Activated CD8-positive, alpha-beta T cell treated with anti-CD3 and anti-CD28 coated beads, Interleukin-2, amount 10 ng/mL, durations not matched to agents 7 days and 5 days (primary cell): ENCODE data around the gene EMILIN2. TPM values are rescaled to one million over a fixed set of nuclear protein-coding genes. Genes with fewer than 3 reads are reported as not detected.
"Not testable (repeated sequence)": the region's sequence is repeated elsewhere in the genome, so short reads cannot be mapped to it uniquely, and the experiment has no call there.

ENCODE experiments used
- ATAC-seq: fragments of 150-1000 bp; cut with Tn5 transposase; one replicate; pipeline ENCODE4 v1.10.0; 2021; ENCODE audit warnings: moderate library complexity
- CTCF ChIA-PET: fragments of 350-600 bp; sonication (Branson Sonifier 250); formaldehyde crosslinking; loops from one replicate; lab custom pipeline; 2021; ENCODE audit warnings: antibody characterized with exemption; lab: Charles Lee
- POLR2A ChIA-PET: fragments of 350-600 bp; sonication (Branson Sonifier 250); formaldehyde crosslinking; loops from one replicate; lab custom pipeline; 2021; ENCODE audit warnings: antibody characterized with exemption; lab: Charles Lee
- DNase-seq: peaks from one replicate; pipeline ENCODE4 v3.0.0-alpha.2; 2020
- H3K27ac Mint-ChIP-seq: one replicate; pipeline ENCODE4 v1.8.0; 2021; ENCODE audit warnings: mild to moderate bottlenecking, mixed read lengths
- H3K27me3 Mint-ChIP-seq: one replicate; pipeline ENCODE4 v1.8.0; 2021; ENCODE audit warnings: low read depth, mixed read lengths
- H3K36me3 Mint-ChIP-seq: one replicate; pipeline ENCODE4 v1.8.0; 2021; ENCODE audit warnings: low read depth, mixed read lengths
- H3K4me1 Mint-ChIP-seq: one replicate; pipeline ENCODE4 v1.8.0; 2021; ENCODE audit warnings: low read depth, mixed read lengths
- H3K4me3 Mint-ChIP-seq: one replicate; pipeline ENCODE4 v1.8.0; 2021; ENCODE audit warnings: mild to moderate bottlenecking, mixed read lengths
- H3K9me3 Mint-ChIP-seq: one replicate; pipeline ENCODE4 v1.8.0; 2022; ENCODE audit warnings: mixed read lengths; ENCODE audit not compliant: insufficient read depth
- total RNA-seq, 2 experiments: library from RNA; stranded (reverse); gene quantifications; one replicate each; pipeline ENCODE4 v1.2.3, GENCODE V29; 2021

EMILIN2 gene
- total RNA-seq, 2 experiments from 2014 or later = 32.7 to 34.6 TPM

DNA sequence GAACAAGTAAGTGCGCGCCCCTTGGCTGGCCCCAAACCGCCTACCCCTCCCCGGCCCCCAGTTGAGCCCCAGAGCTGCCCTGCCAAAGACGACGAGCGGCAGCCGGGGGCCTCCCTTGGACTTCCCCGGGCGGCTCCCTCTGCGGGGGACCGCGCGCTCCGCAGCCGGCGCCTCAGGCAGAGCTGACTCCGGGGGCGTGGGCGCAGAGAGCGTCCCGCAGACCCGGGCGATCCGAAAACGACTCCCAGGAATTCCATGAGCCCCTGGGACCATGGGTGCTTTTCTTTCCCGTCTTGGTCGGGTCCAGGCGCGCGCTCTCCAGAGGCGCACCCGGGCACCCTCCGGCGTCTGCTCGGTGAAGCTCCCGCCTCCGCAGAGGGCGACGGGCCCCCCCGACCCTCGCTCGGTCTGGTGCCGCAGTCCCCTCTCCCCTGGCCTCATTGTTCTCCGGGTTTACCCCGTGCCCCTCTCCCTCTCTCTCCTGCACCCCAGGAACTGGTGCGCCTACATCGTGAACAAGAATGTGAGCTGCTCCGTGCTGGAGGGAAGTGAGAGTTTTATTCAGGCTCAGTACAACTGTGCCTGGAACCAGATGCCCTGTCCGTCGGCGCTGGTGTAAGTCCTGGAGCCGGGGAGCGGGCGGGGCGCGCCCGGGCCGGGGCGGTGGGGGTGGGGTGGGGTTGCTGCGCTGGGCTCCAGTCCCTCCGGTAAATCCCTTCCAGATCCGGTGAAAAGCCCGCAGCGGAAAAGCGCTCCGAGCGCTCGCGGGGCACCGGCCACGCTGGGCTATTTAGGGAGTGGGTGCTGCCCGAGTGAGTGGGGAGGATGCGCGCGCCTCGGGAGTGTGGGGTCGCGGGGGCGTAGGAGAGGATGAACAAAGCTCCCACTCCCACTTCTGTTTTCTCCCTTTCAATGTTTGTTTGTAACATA lies 776 bp downstream of the EMILIN2 start:
- CTCF ChIA-PET = no interaction called here

DNA sequence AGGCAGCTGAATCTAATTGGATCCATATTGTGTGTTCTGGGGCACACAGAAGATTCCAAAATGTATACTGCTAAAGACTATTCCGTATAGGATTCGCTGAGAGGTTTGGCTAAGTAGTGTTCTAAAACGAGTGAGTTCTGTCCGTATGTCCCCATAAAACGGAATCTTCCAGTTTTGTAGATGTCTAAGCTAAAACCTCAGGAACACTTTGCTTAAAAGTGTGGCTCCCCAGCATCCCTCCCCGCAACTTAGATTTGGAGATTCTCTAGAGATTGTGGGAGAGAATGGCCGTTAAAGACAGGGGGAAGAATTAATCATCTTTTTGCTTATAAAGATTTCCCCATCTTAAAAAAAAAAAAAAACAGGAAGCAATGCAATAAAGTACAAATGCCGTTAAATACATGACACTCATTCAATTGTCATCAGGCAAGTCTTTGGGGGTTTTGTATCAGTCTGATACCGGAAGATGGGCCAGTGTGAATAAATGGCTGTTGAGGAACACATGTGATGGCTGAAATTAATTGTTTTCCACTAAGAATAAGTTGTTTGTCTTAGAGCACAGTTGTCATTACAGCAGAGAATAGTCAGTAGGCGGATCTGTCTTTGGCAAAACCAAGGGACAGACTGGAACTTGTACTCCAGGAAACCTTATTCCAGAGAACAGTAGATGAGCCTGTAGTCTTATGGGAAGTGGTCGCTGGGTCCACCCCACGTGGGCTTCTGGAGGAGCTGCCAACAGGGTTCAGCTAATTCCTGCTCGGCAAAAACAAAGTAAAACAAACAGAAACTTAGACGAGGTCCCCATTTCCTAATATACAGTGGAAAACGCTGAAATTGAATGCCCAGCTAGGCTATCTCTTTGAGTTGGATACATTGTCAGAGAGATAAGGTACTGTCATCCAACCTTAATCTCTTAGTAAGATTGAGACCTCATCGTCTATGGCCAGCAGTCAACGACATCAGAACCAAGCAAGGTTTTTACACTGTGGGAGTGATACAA lies 1.7 kb downstream of the EMILIN2 start:
- ChIA-PET CTCF (no interaction called here), POLR2A (interaction anchor here (1.4 kb wide), 1 partner anchor 398 kb away, joined by 3 read pairs; no protein-coding TSS in a partner anchor)
- Mint-ChIP-seq H3K4me1 (peaks cover 15% of the 10 kb centered on the region), H3K36me3 (no peaks in the 10 kb centered on the region), H3K27me3 (peaks cover 46% of the 10 kb centered on the region), H3K4me3 (peak overlapping the region; percentile 72), H3K27ac (no peak overlapping the region), H3K9me3 (no peaks in the 10 kb centered on the region)
- ATAC-seq (no peak), DNase-seq (no peak)

More for the DNA sequence above, 776 bp downstream of the EMILIN2 start:
- Mint-ChIP-seq H3K36me3 (no peaks in the 10 kb centered on the region), H3K4me3 (peak overlapping the region; percentile 72), H3K27ac (no peak overlapping the region), H3K4me1 (peaks cover 15% of the 10 kb centered on the region), H3K27me3 (peaks cover 48% of the 10 kb centered on the region), H3K9me3 (no peaks in the 10 kb centered on the region)
- POLR2A ChIA-PET = interaction anchor here (1.4 kb wide), 1 partner anchor 399 kb away, joined by 3 read pairs; no protein-coding TSS in a partner anchor
- ATAC-seq (peak; percentile 71), DNase-seq (peak; percentile 27)

DNA sequence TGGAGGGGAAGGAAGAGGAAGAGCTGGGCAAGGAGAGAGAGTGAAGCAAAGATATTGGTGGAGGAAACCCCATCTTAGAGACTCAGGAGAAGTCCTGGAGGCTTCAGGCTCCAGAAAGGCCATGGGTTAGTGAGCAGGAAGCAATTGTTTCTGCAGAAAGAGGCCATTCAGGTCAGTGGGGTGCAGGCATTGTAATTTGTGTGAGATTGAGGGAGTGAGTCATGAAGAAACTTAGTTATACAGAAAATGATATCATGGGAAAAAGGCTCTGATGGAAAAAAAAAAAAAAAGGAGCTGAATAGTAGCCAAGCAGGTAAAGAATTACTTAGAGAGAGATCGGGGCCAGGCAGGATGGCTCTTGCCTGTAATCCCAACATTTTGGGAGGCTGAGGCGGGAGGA lies 4.0 kb downstream of the EMILIN2 start:
- Mint-ChIP-seq H3K9me3 (no peaks in the 10 kb centered on the region), H3K4me1 (peaks cover 15% of the 10 kb centered on the region)

DNA sequence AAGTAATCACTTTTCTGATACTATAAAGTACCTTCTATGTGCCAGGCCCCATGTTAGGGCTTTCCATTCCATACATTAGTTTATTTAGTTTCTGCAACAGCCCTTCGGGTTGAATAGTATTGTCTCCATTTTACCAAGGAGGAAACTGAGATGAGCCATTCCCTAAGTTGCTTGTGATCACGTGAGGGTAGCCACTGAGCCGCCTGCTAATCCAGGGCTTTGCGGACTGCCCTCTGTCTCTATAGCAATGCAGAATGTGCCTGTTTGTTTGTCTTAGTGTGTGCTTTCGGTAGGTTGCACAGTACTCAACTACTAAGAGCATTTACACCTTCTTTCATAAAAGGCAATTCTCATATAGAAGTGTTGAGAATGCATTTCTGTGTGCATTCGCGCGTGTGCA lies 5.0 kb downstream of the EMILIN2 start:
- ATAC-seq (no peak), DNase-seq (no peak)
- no peaks in the 10 kb centered on the region for H3K36me3 Mint-ChIP-seq
- peaks cover 35% of the 10 kb centered on the region for H3K27me3 Mint-ChIP-seq
- ChIA-PET POLR2A (no interaction called here), CTCF (no interaction called here)
- H3K9me3 Mint-ChIP-seq = no peaks in the 10 kb centered on the region
- no peak overlapping the region for H3K27ac Mint-ChIP-seq
- no peak overlapping the region for H3K4me3 Mint-ChIP-seq
- peaks cover 12% of the 10 kb centered on the region for H3K4me1 Mint-ChIP-seq

More for the DNA sequence above, 4.0 kb downstream of the EMILIN2 start:
- ChIA-PET CTCF (no interaction called here), POLR2A (no interaction called here)
- ATAC-seq (no peak), DNase-seq (no peak)
- no peaks in the 10 kb centered on the region for H3K36me3 Mint-ChIP-seq
- peaks cover 34% of the 10 kb centered on the region for H3K27me3 Mint-ChIP-seq
- H3K27ac Mint-ChIP-seq = no peak overlapping the region
- no peak overlapping the region for H3K4me3 Mint-ChIP-seq

DNA sequence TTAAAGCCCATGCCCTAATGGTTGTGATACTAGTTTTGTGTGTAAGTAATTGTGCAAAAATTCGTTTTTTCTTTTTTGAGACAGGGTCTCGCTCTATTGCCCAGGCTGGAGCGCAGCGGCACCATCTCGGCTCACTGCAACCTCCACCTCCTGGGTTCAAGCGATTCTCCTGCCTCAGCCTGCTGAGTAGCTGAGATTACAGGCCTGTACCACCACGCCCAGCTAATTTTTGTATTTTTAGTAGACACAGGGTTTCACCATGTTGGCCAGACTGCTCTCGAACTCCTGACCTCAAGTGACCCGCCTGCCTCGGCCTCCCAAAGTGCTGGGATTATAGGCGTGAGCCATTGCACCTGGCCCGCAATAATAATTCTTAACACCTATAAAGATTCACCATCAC lies 5.7 kb downstream of the EMILIN2 start:
- peaks cover 12% of the 10 kb centered on the region for H3K4me1 Mint-ChIP-seq
- H3K4me3 Mint-ChIP-seq, H3K27ac Mint-ChIP-seq, CTCF ChIA-PET, H3K36me3 Mint-ChIP-seq, H3K9me3 Mint-ChIP-seq, DNase-seq, ATAC-seq, POLR2A ChIA-PET: not testable (repeated sequence)
- peaks cover 36% of the 10 kb centered on the region for H3K27me3 Mint-ChIP-seq

DNA sequence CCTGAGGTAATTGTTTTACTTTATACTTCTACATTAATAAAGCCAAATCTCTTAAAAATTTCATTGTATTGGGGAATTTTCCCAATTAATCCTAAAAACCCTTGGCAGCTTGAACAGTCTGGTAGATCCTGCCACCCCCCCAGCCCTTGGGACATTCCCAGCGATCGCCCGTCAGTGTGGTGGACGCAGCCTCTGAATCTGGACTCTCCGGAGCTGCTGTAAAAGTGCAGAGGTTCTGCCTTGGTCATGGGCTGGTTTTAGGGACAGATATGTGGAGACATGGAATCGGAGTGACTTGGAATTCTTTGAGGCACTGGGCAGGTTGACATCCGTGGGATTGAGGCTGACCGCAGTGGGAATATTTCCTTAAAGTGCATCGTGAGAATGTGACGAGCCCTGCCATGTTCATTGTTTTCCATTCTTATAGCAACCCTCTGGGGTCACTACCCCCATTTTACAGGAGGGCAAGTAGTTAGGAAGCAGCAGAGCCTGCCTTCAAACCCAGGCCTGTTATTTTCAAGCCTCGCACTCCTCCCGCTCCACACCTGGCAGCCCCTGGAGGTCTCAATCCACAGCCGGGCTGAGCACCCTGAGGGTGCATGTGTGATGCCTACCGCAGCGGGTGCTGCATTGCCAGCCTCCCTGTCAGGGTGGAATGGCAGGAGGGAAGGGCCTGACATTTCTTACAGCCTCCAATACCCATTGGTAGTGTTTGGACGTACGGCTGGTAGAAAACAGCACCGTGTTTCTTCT lies 6.5 kb downstream of the EMILIN2 start:
- ATAC-seq = no peak

DNA sequence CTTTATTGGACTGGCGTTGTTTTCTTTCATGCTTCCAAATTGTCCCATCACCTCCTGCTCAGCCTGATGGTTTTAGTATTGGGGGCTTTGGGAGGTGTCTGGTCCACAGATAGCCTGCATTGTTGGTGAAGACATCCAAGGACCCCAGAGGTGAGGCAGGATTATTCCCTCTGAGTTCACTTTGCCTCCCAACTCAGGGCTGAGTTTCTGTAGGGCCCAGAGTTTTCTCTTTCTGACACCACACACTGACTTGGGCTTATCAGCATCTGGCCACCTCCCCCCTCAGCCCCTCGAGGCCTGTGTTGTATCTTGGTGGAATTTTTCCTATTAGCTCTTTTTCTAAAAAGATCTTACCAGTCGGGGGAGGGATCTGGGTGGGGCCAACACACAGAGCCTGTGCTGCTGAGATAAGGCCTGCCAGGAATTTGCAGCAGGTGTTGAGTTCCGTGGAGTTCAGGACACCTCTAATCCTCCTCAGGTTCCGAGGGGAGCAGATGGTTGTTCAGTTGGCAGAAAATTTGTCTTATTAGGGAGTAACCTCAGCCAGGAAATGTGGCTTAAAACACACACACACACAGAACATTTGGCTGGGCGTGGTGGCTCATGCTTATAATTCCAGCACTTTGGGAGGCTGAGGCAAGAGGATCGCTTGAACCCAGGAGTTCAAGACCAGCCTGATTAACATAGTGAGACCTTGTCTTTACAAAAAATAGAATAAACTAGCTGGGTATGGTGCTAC lies 7.3 kb downstream of the EMILIN2 start:
- peaks cover 2% of the 10 kb centered on the region for H3K4me1 Mint-ChIP-seq
- no peaks in the 10 kb centered on the region for H3K9me3 Mint-ChIP-seq
- no peaks in the 10 kb centered on the region for H3K36me3 Mint-ChIP-seq
- no peak for DNase-seq
- peaks cover 23% of the 10 kb centered on the region for H3K27me3 Mint-ChIP-seq
- no peak overlapping the region for H3K4me3 Mint-ChIP-seq
- ATAC-seq = no peak
- no peak overlapping the region for H3K27ac Mint-ChIP-seq
- POLR2A ChIA-PET = no interaction called here
- CTCF ChIA-PET = no interaction called here

More for the DNA sequence above, 6.5 kb downstream of the EMILIN2 start:
- Mint-ChIP-seq H3K4me1 (peaks cover 5% of the 10 kb centered on the region), H3K36me3 (no peaks in the 10 kb centered on the region), H3K9me3 (no peaks in the 10 kb centered on the region), H3K27me3 (peaks cover 31% of the 10 kb centered on the region), H3K27ac (no peak overlapping the region), H3K4me3 (no peak overlapping the region)
- DNase-seq = no peak
- ChIA-PET POLR2A (no interaction called here), CTCF (no interaction called here)

DNA sequence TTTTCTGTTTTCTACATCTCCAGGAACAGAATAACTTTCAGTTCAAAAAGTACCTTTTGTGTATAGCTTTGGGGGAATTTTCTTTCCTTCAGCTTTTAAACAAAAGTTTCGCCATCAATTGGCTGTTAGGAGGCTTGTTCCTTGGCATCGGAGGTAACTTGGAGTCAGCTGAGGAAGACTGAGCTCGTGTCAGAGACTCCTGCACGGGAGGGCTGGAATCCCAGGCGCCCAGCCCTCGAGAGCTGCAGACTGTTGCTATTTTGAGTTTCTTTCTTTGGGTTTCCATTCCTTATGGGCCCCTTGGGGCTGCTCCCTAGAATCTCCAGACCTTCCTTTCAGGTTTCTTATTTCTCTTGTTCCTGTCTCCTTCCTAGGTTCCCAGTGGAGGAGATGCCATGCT lies 8.1 kb downstream of the EMILIN2 start:
- ATAC-seq (no peak), DNase-seq (no peak)
- Mint-ChIP-seq H3K27me3 (peaks cover 26% of the 10 kb centered on the region), H3K9me3 (peaks cover 3% of the 10 kb centered on the region), H3K4me1 (peaks cover 2% of the 10 kb centered on the region), H3K36me3 (peaks cover 1% of the 10 kb centered on the region), H3K27ac (no peak overlapping the region), H3K4me3 (no peak overlapping the region)
- ChIA-PET CTCF (no interaction called here), POLR2A (no interaction called here)

DNA sequence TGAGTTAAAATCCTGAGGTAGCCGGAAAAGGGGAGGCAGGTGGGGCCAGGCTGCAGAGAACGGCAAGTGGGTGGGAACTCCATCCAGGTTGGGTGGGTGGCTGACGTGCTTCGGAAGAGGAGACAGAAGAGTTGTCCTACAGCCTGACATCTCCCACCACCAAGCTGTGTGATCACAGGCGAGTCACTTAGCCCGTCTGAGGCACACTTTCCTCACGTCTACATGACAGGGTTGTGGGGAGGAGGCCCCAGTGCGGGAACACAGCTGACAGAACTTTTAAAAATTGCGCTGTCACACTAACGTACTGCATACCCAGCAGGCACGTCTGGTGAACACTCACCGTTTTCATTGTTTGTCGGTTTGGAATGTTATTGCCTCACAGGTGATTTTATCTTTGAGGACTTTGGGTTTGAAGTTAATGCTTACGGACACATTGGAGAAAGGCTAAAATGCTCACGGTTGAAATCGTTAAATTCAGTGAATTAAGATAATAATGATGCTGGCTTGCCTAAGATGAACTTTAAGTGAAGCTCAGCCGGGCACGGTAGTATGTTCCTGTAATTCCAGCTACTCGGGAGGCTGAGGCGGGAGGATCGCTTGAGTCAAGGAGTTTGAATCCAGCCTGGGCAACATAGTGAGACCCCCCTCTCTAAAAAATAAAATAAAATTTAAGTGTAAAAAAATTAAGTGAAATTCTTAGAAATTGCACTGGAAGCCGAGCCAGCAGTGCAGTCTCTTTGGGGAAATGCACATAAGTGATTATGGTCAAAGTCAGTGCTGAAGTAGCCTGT lies 8.9 kb downstream of the EMILIN2 start:
- Mint-ChIP-seq H3K4me3 (no peak overlapping the region), H3K9me3 (peaks cover 5% of the 10 kb centered on the region), H3K4me1 (peaks cover 2% of the 10 kb centered on the region), H3K36me3 (peaks cover 1% of the 10 kb centered on the region), H3K27ac (no peak overlapping the region), H3K27me3 (peaks cover 24% of the 10 kb centered on the region)
- ATAC-seq (no peak), DNase-seq (no peak)
- POLR2A ChIA-PET = no interaction called here
- CTCF ChIA-PET = no interaction called here

DNA sequence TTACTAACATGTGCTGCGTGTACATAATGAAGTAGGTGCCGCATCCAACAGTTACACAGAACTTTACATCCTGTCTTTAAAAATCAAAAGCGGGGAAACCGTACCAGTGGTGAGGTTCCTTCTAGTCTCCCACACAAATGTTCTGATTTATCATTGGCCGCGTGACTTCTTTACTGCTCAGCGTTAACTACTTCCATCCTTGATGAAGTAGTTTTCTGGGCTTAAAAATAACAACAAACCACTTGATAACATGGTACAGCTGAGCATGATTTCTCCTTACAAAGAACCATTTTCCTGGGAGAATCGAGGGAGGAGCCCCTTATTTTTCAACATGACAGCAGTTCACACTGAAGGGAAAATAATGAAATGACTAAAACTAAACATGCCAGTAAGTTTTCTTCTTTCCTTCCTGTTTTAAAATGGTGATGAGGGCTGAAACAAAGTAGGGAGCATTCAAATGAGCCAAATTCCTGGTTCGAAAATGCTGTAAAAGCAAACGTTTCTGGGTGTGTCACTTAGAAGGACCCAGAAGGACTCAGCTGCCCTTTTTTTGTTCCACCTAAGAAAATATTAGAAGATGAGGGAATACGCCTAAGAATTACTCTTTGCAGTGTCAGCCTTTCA lies 9.9 kb downstream of the EMILIN2 start:
- Mint-ChIP-seq H3K4me1 (peaks cover 2% of the 10 kb centered on the region), H3K4me3 (no peak overlapping the region), H3K27me3 (peaks cover 19% of the 10 kb centered on the region), H3K36me3 (peaks cover 1% of the 10 kb centered on the region), H3K9me3 (peaks cover 5% of the 10 kb centered on the region), H3K27ac (no peak overlapping the region)
- no peak for DNase-seq
- no peak for ATAC-seq
- ChIA-PET POLR2A (no interaction called here), CTCF (no interaction called here)
